ENCODE measurements around the gene KATNB1.

Gene KATNB1

GRCh38 chr16:57732037-57732436 lies 3.5 kb upstream of the KATNB1 start:
- no peak for DNase-seq (ENCODE audit: low read depth)
- H3K4me3 ChIP-seq (ENCODE audit: low read depth, low read length) = no peak overlapping the region
- no peak for TF ChIP-seq CTCF (IDR thresholded peaks at IDR 0.05; ENCODE audit: low read depth, low read length, missing control alignments)

- TF ChIP-seq CTCF (IDR thresholded peaks at IDR 0.05; ENCODE audit: low read depth, low read length, missing control alignments) = no peak
- H3K4me3 ChIP-seq (ENCODE audit: low read depth, low read length) = no peak overlapping the region
- DNase-seq (ENCODE audit: low read depth) = no peak
Measured at GRCh38 chr16:57732714-57733113, 2.9 kb upstream of the KATNB1 start.

- H3K4me3 ChIP-seq (ENCODE audit: low read depth, low read length) = peak overlapping the region; percentile 65
- TF ChIP-seq CTCF (IDR thresholded peaks at IDR 0.05; ENCODE audit: low read depth, low read length, missing control alignments) = no peak
- DNase-seq (ENCODE audit: low read depth) = no peak
Measured at GRCh38 chr16:57734308-57734924, 1.2 kb upstream of the KATNB1 start.

- DNase-seq (ENCODE audit: low read depth) = peak; percentile 100
- peak overlapping the region; percentile 83 for H3K4me3 ChIP-seq (ENCODE audit: low read depth, low read length)
- TF ChIP-seq CTCF (IDR thresholded peaks at IDR 0.05; ENCODE audit: low read depth, low read length, missing control alignments) = no peak
Measured at GRCh38 chr16:57734925-57735754, 430 bp upstream of the KATNB1 start.

GRCh38 chr16:57736419-57737351 lies 1.1 kb downstream of the KATNB1 start:
- H3K4me3 ChIP-seq (ENCODE audit: low read depth, low read length) = peak overlapping the region; percentile 83
- DNase-seq (ENCODE audit: low read depth) = no peak
- peak; percentile 3 for TF ChIP-seq CTCF (IDR thresholded peaks at IDR 0.05; ENCODE audit: low read depth, low read length, missing control alignments)

GRCh38 chr16:57738844-57739243 lies 3.3 kb downstream of the KATNB1 start:
- TF ChIP-seq CTCF (IDR thresholded peaks at IDR 0.05; ENCODE audit: low read depth, low read length, missing control alignments) = no peak
- H3K4me3 ChIP-seq (ENCODE audit: low read depth, low read length) = no peak overlapping the region
- DNase-seq (ENCODE audit: low read depth) = no peak

Measured in GM12864 (cell line).